Measurements from ENCODE around the gene PKHD1.

- TF ChIP-seq POLR2AphosphoS5 (IDR thresholded peaks at IDR 0.05; ENCODE audit: low read depth), result no peak
- no peak for TF ChIP-seq GABPA (IDR thresholded peaks at IDR 0.05; ENCODE audit: low read depth)
- no peak for TF ChIP-seq CTCF (IDR thresholded peaks at IDR 0.05; ENCODE audit: insufficient read depth, low read length)
- TF ChIP-seq, protein P1, sequence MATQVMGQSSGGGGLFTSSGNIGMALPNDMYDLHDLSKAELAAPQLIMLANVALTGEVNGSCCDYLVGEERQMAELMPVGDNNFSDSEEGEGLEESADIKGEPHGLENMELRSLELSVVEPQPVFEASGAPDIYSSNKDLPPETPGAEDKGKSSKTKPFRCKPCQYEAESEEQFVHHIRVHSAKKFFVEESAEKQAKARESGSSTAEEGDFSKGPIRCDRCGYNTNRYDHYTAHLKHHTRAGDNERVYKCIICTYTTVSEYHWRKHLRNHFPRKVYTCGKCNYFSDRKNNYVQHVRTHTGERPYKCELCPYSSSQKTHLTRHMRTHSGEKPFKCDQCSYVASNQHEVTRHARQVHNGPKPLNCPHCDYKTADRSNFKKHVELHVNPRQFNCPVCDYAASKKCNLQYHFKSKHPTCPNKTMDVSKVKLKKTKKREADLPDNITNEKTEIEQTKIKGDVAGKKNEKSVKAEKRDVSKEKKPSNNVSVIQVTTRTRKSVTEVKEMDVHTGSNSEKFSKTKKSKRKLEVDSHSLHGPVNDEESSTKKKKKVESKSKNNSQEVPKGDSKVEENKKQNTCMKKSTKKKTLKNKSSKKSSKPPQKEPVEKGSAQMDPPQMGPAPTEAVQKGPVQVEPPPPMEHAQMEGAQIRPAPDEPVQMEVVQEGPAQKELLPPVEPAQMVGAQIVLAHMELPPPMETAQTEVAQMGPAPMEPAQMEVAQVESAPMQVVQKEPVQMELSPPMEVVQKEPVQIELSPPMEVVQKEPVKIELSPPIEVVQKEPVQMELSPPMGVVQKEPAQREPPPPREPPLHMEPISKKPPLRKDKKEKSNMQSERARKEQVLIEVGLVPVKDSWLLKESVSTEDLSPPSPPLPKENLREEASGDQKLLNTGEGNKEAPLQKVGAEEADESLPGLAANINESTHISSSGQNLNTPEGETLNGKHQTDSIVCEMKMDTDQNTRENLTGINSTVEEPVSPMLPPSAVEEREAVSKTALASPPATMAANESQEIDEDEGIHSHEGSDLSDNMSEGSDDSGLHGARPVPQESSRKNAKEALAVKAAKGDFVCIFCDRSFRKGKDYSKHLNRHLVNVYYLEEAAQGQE (IDR thresholded peaks at IDR 0.05; ENCODE audit: insufficient replicate concordance, low read depth), result no peak
Measured at GRCh38 chr6:51866867-51867266, 220.5 kb downstream of the PKHD1 start.

Data from HL-60 (cell line).